Measurements from ENCODE around the gene ERP29. TPM values are rescaled to one million over a fixed set of nuclear protein-coding genes. Genes with fewer than 3 reads are reported as not detected.
"Not testable (repeated sequence)": the region's sequence is repeated elsewhere in the genome, so short reads cannot be mapped to it uniquely, and the experiment has no call there.

ERP29 gene
- total RNA-seq, 1 donor from 2014 or later, result 69.5 TPM

DNA sequence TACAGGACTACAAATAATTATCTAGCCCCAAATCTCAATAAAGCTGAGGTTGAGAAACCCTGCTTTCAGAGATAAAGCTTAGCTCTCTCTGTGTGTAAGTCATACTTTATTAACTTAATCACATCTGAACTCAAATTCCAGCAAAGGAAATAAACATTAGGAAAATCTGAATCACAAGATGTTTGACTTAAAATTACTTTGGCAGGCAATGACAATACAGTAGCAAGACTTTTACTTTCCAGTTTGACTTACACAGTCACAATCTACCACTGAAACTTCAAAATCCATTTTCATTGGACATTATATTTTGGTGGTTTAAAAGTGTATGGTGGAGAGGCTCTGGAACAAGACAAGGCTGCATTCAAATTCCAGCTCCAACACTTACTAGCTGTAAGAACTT, 11.7 kb upstream of the ERP29 start:
- DNase-seq (ENCODE audit: low read depth), result no peak

DNA sequence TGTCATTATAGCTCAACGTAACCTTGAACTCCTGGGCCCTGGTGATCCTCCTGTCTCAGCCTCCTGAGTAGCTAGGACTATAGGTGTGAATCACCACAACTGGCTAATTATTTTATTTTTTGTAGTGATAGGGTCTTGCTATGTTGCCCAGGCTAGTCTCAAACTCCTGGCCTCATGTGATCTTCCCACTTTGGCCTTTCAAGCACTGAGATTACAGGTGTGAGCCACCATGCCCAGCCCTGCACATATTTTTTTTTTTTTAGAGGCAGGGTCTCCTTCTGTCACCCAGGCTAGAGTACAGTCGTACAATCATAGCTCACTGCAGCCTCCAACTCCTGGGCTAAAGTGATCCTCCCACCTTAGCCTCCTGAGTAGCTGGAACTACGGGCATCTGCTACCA, 9.2 kb upstream of the ERP29 start:
- DNase-seq (ENCODE audit: low read depth), result no peak

DNA sequence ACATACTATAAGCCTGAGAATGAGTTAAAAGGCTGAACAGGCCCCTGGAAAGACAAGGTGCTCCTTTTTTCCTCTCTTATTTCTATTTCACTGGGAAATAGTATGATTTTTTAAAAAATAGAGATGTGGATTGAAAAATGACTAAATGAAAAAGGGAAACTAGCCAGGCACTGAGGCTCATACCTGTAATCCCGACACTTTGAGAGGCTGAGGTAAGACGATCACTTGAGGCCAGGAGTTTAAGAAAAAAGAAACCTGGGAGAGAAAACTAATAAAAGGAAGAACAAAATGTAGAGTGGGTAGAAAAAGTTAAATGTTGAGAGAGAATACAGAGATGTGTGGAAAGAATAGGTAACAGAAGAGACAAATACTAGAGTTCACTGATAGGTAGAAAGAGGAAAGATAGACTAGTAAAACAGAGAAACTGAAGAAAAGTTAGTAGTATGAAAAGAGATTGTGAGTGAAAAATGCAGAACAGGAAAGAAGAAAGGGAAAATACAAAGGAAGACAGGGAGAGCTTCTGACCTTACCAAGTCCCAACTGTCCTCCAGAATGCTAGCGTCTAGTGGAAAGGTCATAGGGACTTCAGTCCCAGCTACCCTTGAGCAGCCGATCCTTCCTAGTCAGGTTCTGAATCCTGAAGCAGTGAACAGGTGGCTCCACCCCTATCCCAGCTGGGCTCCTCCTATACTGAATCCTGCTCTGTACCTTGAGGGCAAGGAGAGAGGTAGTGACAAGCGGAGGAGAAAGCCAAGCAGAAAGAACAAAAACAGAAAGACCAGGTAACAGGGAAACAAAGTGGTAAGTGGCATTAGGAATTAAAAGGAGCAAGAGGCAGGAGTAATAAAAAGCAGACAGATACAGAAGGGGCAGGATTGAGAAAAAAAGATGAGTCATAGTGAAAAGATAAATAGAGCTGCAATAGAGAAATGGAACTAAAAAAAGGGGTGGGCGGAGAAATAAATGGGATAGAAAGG, 7.5 kb upstream of the ERP29 start:
- peak; percentile 44 for DNase-seq (ENCODE audit: low read depth)

DNA sequence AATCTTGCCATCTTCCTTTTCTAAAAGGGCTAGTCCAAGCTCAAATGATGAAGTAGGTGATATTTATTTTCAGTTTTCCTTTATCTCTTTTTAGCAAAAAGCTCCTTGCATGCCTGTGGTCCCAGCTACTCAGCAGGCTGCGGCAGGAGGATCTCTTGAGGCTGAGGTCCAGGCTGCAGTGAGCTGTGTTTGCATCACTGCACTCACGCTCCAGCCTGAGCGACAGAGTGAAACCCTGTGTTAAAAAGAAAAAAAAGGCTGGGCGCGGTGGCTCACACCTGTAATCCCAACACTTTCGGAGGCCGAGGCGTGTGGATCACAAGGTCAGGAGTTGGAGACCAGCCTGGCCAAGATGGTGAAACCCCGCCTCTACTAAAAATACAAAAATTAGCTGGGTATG, 5.3 kb upstream of the ERP29 start:
- DNase-seq (ENCODE audit: low read depth), result peak; percentile 19

DNA sequence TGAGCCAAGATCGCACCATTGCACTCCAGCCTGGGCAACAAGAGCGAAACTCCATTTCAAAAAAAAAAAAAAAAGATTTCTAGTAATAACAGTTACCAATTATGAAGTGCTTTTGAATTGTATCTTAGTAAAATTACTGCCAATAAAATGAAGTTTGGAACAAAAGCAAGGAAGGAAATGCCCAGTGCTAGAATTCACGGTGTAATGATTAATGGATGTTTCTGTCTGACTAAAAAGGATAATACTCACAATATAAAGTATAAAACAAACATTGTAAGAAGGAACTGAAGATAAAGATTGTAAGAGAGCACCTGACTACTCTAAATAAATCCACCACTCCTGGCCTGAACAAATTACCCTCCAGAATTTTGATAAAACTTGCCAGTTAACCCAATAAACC, 4.3 kb upstream of the ERP29 start:
- no peak for DNase-seq (ENCODE audit: low read depth)

DNA sequence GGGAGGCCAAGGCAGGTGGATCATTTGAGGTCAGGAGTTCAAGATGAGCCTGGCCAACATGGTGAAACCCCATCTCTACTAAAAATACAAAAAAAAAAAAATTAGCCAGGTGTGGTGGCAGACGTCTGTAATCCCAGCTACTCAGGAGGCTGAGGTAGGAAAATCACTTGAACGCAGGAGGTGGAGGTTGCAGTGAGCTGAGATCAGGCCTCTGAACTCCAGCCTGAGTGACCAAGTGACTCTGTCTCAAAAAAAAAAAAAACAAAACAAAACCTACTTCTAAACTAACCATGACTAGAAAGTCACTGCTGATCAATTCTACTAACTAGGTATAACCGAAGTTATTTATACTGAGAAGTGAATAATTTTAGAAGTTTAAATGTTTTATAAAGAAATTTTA, 3.6 kb upstream of the ERP29 start:
- DNase-seq (ENCODE audit: low read depth), result not testable (repeated sequence)

DNA sequence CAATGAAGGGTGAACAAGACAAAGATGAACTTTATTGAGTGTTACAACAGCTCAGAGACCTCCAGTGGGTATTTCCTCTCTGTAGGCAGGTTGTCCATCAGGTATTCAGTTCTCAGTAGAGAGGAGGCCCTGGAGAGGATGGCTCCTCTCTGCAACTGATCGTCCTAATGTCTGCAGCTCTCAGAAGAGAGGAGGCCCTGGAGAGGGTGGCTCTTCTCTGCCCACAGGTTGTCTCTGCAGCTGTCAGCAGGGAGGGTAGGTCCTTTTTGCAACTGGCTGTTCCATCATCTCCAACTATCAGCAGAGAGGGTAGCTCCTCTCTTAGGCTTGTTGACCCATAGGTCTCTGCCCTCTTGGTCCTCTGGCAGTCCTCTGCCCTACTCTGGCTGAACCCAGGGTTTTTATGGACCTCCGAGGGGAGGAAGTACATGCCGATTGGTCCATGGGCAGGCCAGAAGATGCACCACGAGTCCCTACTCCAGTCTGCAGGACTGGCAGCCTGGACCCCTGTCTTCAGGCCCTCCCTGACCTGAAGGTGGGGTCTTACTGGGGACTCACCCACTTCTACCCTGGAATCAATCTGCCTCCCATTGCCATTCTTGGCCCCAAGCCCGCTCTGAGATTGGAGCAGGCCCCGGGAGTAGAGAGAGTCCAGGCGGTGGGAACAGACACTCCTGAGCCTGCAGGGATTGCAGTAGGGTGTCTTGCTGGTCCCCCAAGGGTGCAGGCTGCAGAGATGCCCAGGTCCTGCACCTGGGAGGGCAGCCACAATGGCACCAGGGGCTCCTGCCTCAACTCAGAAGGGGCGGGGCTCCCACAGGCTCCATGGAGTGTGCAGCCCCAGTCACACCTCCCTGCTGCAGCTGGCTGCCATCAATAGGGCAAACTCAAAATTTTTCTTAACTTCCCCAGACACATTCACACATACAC, 2.5 kb upstream of the ERP29 start:
- no peak for DNase-seq (ENCODE audit: low read depth)

DNA sequence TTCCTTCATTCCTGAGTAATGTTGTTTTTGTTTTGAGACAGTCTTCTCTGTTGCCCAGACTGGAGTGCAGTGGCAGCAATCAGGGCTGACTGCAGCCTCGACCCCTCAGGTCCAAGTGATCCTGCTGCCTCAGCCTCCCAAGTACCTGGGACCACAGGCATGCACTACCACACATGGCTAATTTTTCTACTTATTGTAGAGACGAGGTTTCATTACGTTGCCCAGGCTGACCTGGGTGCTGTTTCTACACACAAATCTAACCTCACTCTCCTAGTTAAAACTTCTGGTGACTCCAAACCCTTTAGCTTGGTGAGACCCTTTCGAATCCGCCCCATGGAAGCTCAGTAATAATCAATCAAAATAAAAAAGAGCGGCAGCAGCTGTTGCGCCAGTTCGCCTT, 1.5 kb upstream of the ERP29 start:
- DNase-seq (ENCODE audit: low read depth), result no peak

DNA sequence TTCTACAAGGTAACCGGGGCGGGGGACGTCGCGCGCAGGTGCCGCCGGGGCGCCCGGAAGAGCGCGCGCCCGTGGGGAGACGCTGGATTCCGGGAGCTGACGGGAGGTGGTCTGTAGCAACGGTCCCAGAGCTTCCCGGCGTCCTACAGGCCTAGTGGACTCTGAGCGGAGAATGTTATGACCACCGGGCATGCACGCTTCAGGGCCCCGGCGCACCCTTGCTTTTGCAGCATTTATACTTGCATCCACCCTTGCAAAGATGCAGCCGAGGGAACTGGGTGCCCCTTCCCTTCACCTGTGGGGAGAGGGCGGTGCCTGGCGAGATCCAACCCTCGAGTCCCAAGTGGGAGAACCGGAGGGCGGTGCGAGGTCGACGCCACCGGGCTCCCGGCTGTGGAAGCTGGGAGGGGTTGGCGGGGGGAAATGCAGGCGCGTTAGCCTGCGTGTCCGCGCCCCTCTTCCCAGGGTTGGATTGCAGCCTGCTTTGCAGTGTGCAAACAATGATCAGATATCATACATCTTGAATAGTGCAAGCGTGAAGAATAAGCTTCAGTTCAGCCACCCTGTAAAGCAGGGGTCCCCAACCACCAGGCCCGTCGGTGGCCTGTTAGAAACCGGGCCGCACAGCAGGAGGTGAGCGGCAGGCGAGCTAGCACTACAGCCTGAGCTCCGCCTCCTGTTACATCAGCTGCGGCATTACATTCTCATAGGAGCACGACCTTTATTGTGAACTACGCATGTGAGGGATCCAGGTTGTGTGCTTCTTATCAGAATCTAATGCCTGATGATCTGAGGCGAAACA, 576 bp downstream of the ERP29 start:
- peak; percentile 73 for DNase-seq (ENCODE audit: low read depth)

DNA sequence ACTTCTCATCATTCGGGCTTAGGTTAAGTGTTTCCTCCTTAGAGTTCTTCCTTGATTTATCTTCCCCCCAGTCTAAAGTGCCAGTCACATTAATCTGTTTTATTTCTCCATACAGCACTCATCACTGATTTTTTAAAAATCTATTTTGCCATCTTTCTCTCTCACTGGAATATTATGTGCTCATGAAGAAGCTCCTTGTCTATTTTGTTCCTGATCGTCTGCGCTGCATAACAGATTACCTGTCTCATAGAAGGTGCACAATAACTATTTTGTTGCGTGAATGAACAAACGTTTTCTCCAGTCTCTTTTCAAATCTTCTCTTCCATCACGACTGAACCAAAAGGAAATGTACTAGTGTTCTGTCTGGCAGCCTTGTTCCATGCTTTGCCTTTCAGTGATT, 2.7 kb downstream of the ERP29 start:
- DNase-seq (ENCODE audit: low read depth), result no peak

DNA sequence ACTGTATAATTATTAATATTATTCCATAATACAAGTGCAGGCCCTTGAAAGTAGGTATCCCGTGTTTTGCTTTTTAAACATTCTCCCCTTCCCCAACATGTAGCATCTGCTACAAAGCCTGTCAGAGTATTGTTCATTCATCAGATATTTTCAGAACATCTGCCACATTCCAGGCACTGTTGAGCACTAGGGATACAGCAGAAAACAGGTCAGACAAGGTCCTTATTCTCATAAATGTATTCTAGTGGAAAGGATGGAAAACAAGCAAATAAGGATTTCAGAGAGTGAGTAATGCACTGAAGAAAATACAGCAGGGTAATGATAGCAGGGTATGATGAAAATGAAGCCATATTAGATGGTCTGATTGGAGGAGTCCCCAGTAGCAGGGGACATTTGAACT, 3.8 kb downstream of the ERP29 start:
- DNase-seq (ENCODE audit: low read depth), result no peak

DNA sequence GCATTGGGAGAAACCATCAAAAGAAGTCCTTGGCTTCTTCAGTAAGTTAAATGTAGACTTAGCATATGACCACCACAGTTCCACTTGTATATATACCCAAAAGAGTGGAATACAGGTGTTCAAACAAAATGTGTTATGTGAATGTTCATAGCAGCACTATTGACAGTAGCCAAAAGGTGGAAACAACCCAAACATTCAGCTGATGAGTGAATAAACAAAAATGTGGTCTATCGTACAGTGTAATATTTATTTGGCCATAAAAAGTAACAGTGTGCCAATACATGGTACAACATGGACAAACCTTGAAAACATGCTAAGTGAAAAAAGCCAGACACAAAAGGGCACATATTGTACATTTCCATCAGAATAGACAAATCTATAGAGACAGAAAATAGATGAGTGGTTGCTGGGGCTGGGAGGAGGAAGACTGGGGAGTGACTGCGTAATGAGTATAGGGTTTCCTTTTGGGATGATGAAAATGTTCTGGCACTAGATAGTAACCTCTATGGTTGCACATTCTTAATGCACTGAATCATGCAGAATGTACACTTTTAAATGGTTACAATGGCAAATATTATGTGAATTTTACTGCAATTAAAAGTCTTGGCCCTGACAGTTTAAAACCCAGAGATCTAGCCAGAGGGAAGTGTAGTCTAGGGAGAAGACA, 5.5 kb downstream of the ERP29 start:
- no peak for DNase-seq (ENCODE audit: low read depth)

DNA sequence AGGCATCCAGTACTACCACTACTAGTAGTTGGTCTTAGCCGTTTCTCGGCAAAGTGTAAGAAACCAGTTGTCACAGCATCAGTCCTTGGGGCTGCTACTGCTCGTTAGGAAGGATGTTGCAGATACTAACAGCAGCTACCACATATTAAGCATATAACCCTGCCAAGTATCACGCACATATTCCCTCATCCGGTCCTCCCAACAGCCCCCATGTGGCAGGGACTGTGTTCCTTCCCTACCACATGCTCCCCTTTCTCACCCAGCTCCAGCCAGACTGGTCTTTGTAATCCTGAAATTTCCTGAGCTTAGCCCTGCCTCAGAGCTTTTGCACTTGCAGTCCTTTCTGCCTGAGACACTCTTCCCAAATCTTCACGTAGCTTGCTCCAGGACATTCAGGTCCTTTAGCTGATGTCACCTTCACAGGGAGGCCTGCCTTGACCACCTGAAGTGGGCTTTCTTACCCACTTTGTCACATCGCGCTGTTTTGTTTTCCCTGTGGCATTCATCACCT, 7.8 kb downstream of the ERP29 start:
- no peak for DNase-seq (ENCODE audit: low read depth)

DNA sequence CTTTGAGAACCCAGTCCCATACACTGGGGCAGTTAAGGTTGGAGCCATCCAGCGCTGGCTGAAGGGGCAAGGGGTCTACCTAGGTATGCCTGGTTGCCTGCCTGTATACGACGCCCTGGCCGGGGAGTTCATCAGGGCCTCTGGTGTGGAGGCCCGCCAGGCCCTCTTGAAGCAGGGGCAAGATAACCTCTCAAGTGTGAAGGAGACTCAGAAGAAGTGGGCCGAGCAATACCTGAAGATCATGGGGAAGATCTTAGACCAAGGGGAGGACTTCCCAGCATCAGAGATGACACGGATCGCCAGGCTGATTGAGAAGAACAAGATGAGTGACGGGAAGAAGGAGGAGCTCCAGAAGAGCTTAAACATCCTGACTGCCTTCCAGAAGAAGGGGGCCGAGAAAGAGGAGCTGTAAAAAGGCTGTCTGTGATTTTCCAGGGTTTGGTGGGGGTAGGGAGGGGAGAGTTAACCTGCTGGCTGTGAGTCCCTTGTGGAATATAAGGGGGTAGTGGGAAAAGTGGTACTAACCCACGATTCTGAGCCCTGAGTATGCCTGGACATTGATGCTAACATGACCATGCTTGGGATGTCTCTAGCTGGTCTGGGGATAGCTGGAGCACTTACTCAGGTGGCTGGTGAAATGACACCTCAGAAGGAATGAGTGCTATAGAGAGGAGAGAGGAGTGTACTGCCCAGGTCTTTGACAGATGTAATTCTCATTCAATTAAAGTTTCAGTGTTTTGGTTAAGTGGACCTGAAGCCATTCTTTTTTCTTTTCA, 9.2 kb downstream of the ERP29 start:
- no peak for DNase-seq (ENCODE audit: low read depth)

DNA sequence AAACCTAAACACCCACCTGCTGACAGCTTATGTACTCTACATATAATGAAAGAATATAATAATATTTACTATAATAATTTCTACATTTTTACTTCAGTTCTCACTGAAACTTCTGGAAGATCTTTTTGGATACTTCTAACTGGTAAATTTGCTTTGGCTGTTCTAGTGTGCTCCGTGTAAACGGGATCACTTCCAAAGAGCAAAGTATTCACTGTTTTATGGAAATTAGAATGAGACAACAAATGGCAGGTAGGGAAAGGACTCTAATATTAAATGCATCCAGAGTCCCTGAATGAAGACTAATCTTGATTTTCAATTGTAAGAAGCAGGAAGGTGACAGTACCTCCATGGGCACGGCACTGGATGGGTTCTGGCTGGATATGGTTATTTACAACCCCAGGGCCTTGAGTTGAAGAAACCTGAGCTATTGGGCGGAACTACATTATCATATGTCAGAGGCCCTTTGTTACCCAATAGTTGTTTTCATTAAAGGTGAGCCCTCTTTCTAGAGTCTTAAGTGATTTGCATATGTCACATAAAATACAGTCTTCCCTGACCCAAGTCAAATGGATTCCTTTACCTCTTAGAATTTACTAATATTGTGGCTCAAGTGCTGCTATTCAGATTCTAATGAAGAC, 10.7 kb downstream of the ERP29 start:
- DNase-seq (ENCODE audit: low read depth), result no peak

DNA sequence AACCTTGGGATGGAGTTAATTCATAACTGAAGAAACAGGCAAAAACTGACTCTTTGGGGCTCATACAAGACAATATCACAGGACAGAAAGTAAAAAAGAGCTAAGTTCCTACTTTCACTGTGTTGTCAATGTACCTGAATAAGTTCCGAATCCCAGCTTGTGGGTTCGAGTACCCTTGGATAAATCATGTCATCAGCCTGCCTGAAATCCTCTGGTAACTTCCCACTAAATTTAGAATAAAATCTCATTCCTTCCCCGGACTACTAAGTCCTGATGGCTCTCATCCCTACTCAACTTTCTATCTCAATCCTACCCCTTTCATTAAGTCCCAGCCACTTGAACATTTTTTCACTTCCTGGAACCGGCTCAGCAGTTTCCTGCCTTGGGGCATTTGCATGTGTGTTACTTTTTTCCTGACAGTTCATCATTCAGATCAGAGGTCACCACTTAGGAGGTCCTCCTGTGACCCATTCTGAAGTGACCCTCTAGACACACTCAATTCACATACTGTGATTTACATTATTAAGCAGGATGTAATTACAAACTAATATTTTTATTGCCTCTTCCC, 12.7 kb downstream of the ERP29 start:
- DNase-seq (ENCODE audit: low read depth), result peak; percentile 34

DNA sequence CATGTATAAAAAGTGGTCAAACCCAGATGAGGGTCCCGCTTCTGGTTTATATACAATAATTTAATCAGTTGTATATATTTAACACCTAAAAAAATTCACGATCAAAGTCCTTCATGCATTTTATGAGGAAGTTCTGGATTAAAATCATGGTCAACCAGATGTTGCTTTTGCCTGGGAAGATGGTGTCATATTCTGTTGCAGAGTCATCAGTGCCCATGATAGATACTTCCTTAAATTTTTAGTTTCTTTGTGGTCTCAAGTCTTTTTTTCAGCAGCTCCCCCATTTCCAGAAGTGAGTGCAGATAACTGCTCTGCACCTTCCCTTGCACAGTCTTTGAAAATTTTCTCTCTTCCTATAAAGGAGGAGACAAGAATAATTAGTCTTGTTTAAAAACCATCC, 16.1 kb downstream of the ERP29 start:
- no peak for DNase-seq (ENCODE audit: low read depth)

DNA sequence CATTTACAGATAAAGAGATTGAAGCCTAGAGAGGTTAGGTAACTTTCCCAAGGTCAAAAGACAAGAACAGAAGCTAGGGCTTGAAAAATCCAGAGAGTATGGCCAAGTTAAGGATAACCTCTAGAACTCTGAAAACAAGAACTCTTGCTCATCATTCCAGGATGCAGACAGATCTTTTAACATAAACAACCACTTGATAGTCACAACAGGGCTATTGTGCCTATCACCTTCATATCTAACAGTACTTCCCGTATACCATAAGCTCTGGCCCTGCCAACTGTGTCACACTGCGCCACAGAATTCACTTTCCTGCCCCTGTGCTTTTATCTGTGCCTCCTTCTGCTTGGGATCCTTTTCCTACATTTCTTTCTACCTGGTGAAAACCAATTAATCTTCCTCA, 18.2 kb downstream of the ERP29 start:
- DNase-seq (ENCODE audit: low read depth), result no peak

DNA sequence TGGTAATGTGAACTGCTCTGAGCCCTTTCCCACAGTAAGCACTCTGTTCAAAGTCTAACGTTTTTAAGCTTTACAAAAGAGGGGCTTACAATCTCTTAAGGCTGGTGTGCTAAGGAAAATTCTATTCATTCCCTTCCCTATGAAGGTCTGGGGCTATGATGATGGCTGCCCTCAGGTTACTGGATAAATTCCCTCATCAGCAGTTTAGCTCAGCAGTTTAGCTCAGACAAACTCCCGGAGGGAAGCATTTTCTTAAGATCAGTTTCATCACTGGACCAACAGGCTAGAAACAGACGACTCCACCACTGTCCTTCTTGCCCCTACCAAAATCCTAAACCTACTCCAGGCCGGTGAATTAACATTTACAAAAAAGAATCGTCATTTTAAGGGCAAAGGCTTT, 19.1 kb downstream of the ERP29 start:
- no peak for DNase-seq (ENCODE audit: low read depth)
